Osteocyte (in vitro differentiated cells): Measurements from ENCODE around the gene NOC4L. TPM values are rescaled to one million over a fixed set of nuclear protein-coding genes. Genes with fewer than 3 reads are reported as not detected.

ENCODE experiments used
- DNase-seq: peaks from one replicate; pipeline ENCODE4 v3.0.0; 2021; ENCODE audit warnings: mixed read lengths; ENCODE audit not compliant: unreplicated experiment; ENCODE audit errors: extremely low spot score
- H3K27ac Mint-ChIP-seq: one replicate; pipeline ENCODE4 v1.8.0; 2021; ENCODE audit warnings: mild to moderate bottlenecking, mixed read lengths; ENCODE audit not compliant: unreplicated experiment
- H3K27me3 Mint-ChIP-seq: one replicate; pipeline ENCODE4 v1.8.0; 2021; ENCODE audit warnings: mixed read lengths; ENCODE audit not compliant: unreplicated experiment
- H3K36me3 Mint-ChIP-seq: one replicate; pipeline ENCODE4 v1.8.0; 2021; ENCODE audit warnings: mixed read lengths; ENCODE audit not compliant: unreplicated experiment
- H3K4me1 Mint-ChIP-seq: one replicate; pipeline ENCODE4 v1.8.0; 2021; ENCODE audit warnings: mixed read lengths; ENCODE audit not compliant: unreplicated experiment
- H3K4me3 Mint-ChIP-seq: one replicate; pipeline ENCODE4 v1.8.0; 2021; ENCODE audit warnings: mild to moderate bottlenecking, moderate library complexity, mixed read lengths; ENCODE audit not compliant: unreplicated experiment
- H3K9me3 Mint-ChIP-seq: one replicate; pipeline ENCODE4 v1.8.0; 2021; ENCODE audit warnings: mixed read lengths; ENCODE audit not compliant: unreplicated experiment
- total RNA-seq: library from RNA; stranded (reverse); gene quantifications from 2 replicates; pipeline ENCODE4 v1.2.1, GENCODE V29; 2021
- TF ChIP-seq, protein P1 (sequence below): fragments of 200-600 bp; sonication (generic); IDR thresholded peaks from 2 replicates; pipeline ENCODE4 v1.5.0; 2021; ENCODE audit warnings: antibody characterized with exemption, mild to moderate bottlenecking, moderate library complexity

Gene NOC4L
- total RNA-seq, 1 donor from 2014 or later = 21.4 TPM

- Mint-ChIP-seq H3K27me3 (peaks cover 28% of the 10 kb centered on the region), H3K27ac (no peak overlapping the region), H3K36me3 (no peaks in the 10 kb centered on the region), H3K9me3 (peaks cover 5% of the 10 kb centered on the region), H3K4me1 (peaks cover 7% of the 10 kb centered on the region), H3K4me3 (peak overlapping the region; percentile 72)
- no peak for DNase-seq
- TF ChIP-seq, protein P1, sequence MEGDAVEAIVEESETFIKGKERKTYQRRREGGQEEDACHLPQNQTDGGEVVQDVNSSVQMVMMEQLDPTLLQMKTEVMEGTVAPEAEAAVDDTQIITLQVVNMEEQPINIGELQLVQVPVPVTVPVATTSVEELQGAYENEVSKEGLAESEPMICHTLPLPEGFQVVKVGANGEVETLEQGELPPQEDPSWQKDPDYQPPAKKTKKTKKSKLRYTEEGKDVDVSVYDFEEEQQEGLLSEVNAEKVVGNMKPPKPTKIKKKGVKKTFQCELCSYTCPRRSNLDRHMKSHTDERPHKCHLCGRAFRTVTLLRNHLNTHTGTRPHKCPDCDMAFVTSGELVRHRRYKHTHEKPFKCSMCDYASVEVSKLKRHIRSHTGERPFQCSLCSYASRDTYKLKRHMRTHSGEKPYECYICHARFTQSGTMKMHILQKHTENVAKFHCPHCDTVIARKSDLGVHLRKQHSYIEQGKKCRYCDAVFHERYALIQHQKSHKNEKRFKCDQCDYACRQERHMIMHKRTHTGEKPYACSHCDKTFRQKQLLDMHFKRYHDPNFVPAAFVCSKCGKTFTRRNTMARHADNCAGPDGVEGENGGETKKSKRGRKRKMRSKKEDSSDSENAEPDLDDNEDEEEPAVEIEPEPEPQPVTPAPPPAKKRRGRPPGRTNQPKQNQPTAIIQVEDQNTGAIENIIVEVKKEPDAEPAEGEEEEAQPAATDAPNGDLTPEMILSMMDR = no peak
Measured at GRCh38 chr12:132190012-132190755, 45.9 kb downstream of the NOC4L start.

GRCh38 chr12:132190834-132191500, 46.7 kb downstream of the NOC4L start:
- peaks cover 7% of the 10 kb centered on the region for H3K4me1 Mint-ChIP-seq
- TF ChIP-seq, protein P1 = no peak
- H3K9me3 Mint-ChIP-seq = peaks cover 5% of the 10 kb centered on the region
- DNase-seq = no peak
- peaks cover 23% of the 10 kb centered on the region for H3K27me3 Mint-ChIP-seq
- H3K4me3 Mint-ChIP-seq = peak overlapping the region; percentile 40
- H3K27ac Mint-ChIP-seq = no peak overlapping the region
- no peaks in the 10 kb centered on the region for H3K36me3 Mint-ChIP-seq

- TF ChIP-seq, protein P1 = no peak
- peaks cover 17% of the 10 kb centered on the region for H3K27me3 Mint-ChIP-seq
- H3K4me1 Mint-ChIP-seq = peaks cover 6% of the 10 kb centered on the region
- H3K9me3 Mint-ChIP-seq = peaks cover 5% of the 10 kb centered on the region
- no peak overlapping the region for H3K27ac Mint-ChIP-seq
- no peaks in the 10 kb centered on the region for H3K36me3 Mint-ChIP-seq
- no peak for DNase-seq
- no peak overlapping the region for H3K4me3 Mint-ChIP-seq
Measured at GRCh38 chr12:132191715-132192553, 47.7 kb downstream of the NOC4L start.

GRCh38 chr12:132194056-132194455, 49.8 kb downstream of the NOC4L start:
- peaks cover 5% of the 10 kb centered on the region for H3K9me3 Mint-ChIP-seq

More at GRCh38 chr12:132194056-132194455, 49.8 kb downstream of the NOC4L start:
- Mint-ChIP-seq H3K4me1 (peaks cover 6% of the 10 kb centered on the region), H3K36me3 (no peaks in the 10 kb centered on the region), H3K27ac (no peak overlapping the region), H3K27me3 (peaks cover 16% of the 10 kb centered on the region), H3K4me3 (no peak overlapping the region)
- TF ChIP-seq, protein P1 = no peak
- DNase-seq = no peak
